Cardiac ventricle fibroblast (primary cell): ENCODE data around the gene LINC00237. TPM values are rescaled to one million over a fixed set of nuclear protein-coding genes. Genes with fewer than 3 reads are reported as not detected.

Experiments used
- total RNA-seq: library from RNA; depleted of rRNA; stranded (reverse); fragments of >200 nt; gene quantifications from 2 replicates; pipeline ENCODE4 v1.2.3, GENCODE V29; 2015

Gene LINC00237
- total RNA-seq, result not detected in 2 replicates

DNA sequence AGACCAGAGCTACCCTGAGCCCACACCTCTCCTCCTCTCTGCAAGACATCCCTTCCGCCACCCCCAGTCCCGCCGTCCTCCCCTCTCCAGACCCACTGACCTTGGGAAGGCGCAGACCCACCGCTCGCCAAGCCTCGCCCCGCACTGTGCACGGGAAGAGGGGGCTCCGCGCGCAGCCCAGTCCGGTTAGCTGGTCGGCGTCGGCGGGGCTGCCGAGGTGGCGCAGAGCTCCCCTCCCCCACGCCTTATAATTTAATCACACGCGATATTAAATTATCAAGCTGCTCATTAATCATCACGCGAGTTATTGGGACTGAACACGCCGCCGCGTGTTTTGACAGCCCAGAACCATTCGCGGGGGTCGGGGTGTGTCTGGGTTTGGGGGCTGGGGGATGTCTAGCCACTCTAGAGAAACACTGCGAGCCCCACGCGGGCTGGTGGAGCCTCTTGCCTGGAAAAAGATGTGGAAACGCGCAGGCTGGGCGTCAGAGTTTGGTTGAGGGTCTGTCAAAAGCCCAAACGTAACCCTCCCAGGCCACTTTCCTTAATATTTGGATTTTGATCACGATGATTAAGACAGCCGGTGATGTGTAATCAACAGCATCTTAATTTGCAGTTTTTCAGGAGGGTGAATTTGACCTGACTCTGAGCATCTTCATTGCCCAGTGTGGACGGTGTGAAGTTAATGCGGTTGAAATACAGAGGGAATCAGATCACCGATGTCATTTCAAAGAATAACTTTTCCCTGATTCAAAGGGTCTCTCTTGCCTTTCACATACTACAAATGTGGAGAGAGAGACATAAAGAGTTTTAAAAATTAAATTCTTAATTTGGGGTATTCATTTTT lies at the start of gene LINC00237:
Gene LINC00237, minus strand, starts transcription at position 188 of the 847 bp plus-strand sequence.

DNA sequence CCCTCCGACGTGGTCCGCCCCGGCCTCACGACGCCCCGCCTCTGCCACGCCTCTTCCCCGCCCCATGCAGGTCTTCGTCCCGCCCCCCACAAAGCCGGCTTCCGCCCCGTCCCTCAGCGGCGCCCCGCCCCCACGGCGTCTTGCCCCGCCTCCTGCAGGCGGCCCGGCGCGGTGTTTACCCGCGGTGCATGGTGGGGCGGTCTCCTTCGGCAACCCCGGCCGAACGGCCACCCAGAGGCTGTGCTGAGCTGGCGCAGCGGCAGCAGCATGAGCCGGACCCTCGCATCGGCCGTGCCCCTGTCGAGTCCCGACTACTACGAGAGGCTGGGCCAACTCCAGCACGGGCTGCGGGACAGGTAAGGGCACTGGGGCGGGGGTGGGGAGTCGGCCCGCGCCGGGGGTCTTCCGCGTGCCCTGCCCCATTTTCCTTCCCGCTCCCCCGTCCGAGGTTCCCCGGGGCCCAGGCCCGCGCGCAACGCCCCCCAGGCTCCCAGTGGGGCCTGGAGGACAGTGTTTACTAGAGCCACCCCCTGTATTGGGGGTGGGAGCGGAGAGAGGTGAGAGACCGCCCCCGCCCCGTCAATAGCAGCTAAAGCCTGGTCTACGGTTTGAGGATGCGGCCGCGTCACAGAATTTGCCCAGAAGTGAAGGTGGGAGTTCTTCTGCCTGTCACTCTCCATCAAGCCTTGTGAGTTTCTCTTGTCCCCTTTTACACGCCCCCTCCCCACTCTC lies 19.9 kb upstream of the LINC00237 start, which contains the start of gene KIZ:
Gene KIZ, plus strand, starts transcription at position 234 of the 732 bp plus-strand sequence. Its CDS starts 34 bp downstream, at position 268.

Other genes starting within 250 kb of the LINC00237 start
- 17.6 and 19.7 TPM in 2 replicates for gene KIZ, start 19.7 kb upstream of the LINC00237 start, total RNA-seq
- gene XRN2, start 197.0 kb upstream of the LINC00237 start, total RNA-seq, result 48.2 and 53.2 TPM in 2 replicates